HG03064 (cell line): Measurements from ENCODE around the gene NCAPG2.

Experiments used
- ATAC-seq: cut with Tn5 transposase; IDR thresholded peaks from one replicate; pipeline ENCODE4 v1.9.1; 2021; ENCODE audit warnings: low read depth; ENCODE audit not compliant: unreplicated experiment

Gene NCAPG2

DNA sequence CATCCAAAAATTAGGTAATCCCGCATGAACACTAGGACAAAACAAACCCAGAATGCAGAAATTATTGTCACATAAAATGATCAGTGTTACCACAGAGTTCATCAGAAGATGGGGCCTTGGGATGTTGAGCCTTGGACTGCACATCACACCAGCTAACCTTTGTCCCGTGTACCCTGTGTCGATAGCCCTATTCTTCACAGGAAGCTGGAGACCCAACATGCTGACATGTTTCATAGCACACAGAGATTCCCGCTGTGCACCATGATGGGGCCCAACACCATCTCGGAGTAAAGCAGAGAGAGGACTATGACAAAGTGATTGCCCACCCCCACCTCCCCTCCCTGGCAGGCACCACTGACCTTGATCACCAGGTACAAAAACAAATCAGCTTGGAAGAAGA lies 121.5 kb downstream of the NCAPG2 start:
- no peak for ATAC-seq

DNA sequence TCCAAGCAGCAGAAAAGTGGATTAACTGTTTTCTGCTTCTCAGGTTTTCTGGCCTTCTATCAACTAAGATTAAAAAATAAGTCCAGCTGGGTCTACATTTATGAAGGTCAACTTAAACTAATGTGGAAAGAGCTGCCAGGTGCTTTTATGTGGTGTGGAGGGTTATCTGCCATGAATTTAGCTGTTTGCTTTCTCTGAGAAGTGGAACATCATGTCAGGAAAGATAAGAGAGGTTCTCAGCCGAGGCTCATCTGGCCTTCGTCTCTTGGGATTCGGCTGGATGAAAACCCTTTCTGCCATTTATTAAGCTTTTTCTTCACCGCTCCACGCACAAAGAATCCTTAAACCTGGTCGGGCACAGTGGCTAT lies 122.5 kb downstream of the NCAPG2 start:
- no peak for ATAC-seq

DNA sequence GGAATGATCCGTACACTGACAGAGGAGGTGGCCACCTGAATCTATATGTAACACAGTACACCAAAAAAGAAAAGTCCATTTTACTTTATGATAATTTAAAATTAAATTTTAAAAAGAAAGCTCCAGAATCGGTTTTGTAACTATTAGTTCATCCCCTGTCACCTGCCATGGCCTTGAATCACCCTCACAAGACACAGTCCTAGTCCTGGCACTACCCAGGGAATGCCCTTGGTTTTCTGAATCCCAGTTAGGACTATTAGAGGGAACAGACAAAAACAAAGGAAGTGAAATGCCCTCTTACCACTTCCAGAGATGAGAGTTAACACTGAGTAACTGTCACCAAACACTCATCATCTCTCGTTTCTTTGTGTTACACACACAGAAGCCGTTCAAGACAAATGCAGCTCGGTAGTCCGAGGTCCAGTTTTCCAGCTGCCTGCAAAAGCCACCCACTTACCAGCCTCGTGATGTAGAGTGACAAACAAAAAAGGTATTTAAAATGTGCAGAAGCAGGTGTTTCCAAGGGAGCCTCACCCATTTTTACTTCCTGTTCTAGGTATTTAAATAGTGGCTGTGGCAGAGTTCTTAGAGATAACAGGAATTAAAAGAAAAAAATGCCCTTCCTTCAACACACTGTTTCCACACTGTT lies 123.0 kb downstream of the NCAPG2 start:
- ATAC-seq = no peak
